Astrocyte of the spinal cord (primary cell): ENCODE results near the gene CNIH1.

ENCODE experiments used
- DNase-seq: peaks from one replicate; pipeline ENCODE4 v3.0.0; 2011; ENCODE audit warnings: low read depth, low spot score
- H3K4me3 ChIP-seq: 2 replicates; pipeline ENCODE4 v1.5.1; 2011; ENCODE audit warnings: low read depth, mild to moderate bottlenecking, low read length, moderate library complexity
- CTCF ChIP-seq: IDR thresholded peaks from 2 replicates; pipeline ENCODE4 v1.5.1; 2012; ENCODE audit warnings: low read depth, mild to moderate bottlenecking, low read length, inconsistent platforms
- in situ Hi-C: cut with HindIII; loops from 2 replicates; pipeline ENCODE4 v1.10.0; 2017; ENCODE audit warnings: low sequenced_read_pairs

The CNIH1 gene

GRCh38 chr14:54478636-54479215 is 37.6 kb upstream of the CNIH1 start:
- no peak overlapping the region for H3K4me3 ChIP-seq
- TF ChIP-seq CTCF = no peak
- no peak for DNase-seq
- in situ Hi-C loops = no loop called here

GRCh38 chr14:54475911-54476310 is 34.7 kb upstream of the CNIH1 start:
- in situ Hi-C loops = no loop called here
- no peak overlapping the region for H3K4me3 ChIP-seq
- no peak for DNase-seq
- TF ChIP-seq CTCF = no peak

GRCh38 chr14:54475187-54475899 is 34.2 kb upstream of the CNIH1 start:
- in situ Hi-C loops = no loop called here
- TF ChIP-seq CTCF = no peak
- DNase-seq = peak; percentile 31
- no peak overlapping the region for H3K4me3 ChIP-seq

- in situ Hi-C loops = no loop called here
- peak; percentile 35 for DNase-seq
- H3K4me3 ChIP-seq = no peak overlapping the region
- no peak for TF ChIP-seq CTCF
Observed at GRCh38 chr14:54474232-54474793, 33.1 kb upstream of the CNIH1 start.

- TF ChIP-seq CTCF = no peak
- no peak for DNase-seq
- no peak overlapping the region for H3K4me3 ChIP-seq
- in situ Hi-C loops = no loop called here
Observed at GRCh38 chr14:54472315-54472714, 31.1 kb upstream of the CNIH1 start.

GRCh38 chr14:54471641-54472040 is 30.5 kb upstream of the CNIH1 start:
- in situ Hi-C loops = no loop called here

More at GRCh38 chr14:54471641-54472040, 30.5 kb upstream of the CNIH1 start:
- no peak for TF ChIP-seq CTCF
- no peak overlapping the region for H3K4me3 ChIP-seq
- DNase-seq = no peak
